Measurements from ENCODE around the gene ZNF423. TPM values are rescaled to one million over a fixed set of nuclear protein-coding genes. Genes with fewer than 3 reads are reported as not detected.

Gene ZNF423
- total and polyA plus RNA-seq, 2 donors, result 0.52 to 1.6 TPM

GRCh38 chr16:49727611-49728010 lies 128.3 kb downstream of the ZNF423 start:
- WGBS, result 96% methylated on average over 11 of the region's 11 CpGs

GRCh38 chr16:49726155-49726554 lies 129.8 kb downstream of the ZNF423 start:
- 98% methylated on average over 6 of the region's 6 CpGs for WGBS
- no peaks in the 10 kb centered on the region for H3K27me3 ChIP-seq (ENCODE audit: control insufficient read depth in 2 of 2, insufficient read depth in 1 of 2, low read length in 1 of 2)
- peaks cover 0 to 8% of the 10 kb centered on the region in 2 donors for H3K9me3 ChIP-seq (ENCODE audit: control insufficient read depth in 2 of 2, insufficient read depth in 1 of 2, low read length in 1 of 2)
- no peak overlapping the region for H3K27ac ChIP-seq (ENCODE audit: low read depth in 1 of 2, low read length in 1 of 2)
- no peaks in the 10 kb centered on the region for H3K36me3 ChIP-seq (ENCODE audit: control insufficient read depth in 2 of 2, insufficient read depth in 2 of 2, low read length in 1 of 2)
- no peak overlapping the region for H3K4me3 ChIP-seq (ENCODE audit: low read length in 2 of 2)
- H3K4me1 ChIP-seq (ENCODE audit: control insufficient read depth in 2 of 2, insufficient read depth in 2 of 2, low read length in 2 of 2), result no peaks in the 10 kb centered on the region
- no peak for DNase-seq (ENCODE audit: low read depth in 6 of 9, low spot score in 9 of 9)

More at GRCh38 chr16:49727611-49728010, 128.3 kb downstream of the ZNF423 start:
- no peaks in the 10 kb centered on the region for H3K4me1 ChIP-seq (ENCODE audit: control insufficient read depth in 2 of 2, insufficient read depth in 2 of 2, low read length in 2 of 2)
- H3K27ac ChIP-seq (ENCODE audit: low read depth in 1 of 2, low read length in 1 of 2), result no peak overlapping the region
- no peak overlapping the region for H3K4me3 ChIP-seq (ENCODE audit: low read length in 2 of 2)
- H3K9me3 ChIP-seq (ENCODE audit: control insufficient read depth in 2 of 2, insufficient read depth in 1 of 2, low read length in 1 of 2), result peaks cover 0 to 8% of the 10 kb centered on the region in 2 donors
- no peaks in the 10 kb centered on the region for H3K36me3 ChIP-seq (ENCODE audit: control insufficient read depth in 2 of 2, insufficient read depth in 2 of 2, low read length in 1 of 2)
- DNase-seq (ENCODE audit: low read depth in 6 of 9, low spot score in 9 of 9), result no peak
- H3K27me3 ChIP-seq (ENCODE audit: control insufficient read depth in 2 of 2, insufficient read depth in 1 of 2, low read length in 1 of 2), result no peaks in the 10 kb centered on the region

- Histone ChIP-seq H3K27ac (ENCODE audit: low read depth in 1 of 2, low read length in 1 of 2) (no peak overlapping the region), H3K9me3 (ENCODE audit: control insufficient read depth in 2 of 2, insufficient read depth in 1 of 2, low read length in 1 of 2) (peaks cover 0 to 8% of the 10 kb centered on the region in 2 donors), H3K36me3 (ENCODE audit: control insufficient read depth in 2 of 2, insufficient read depth in 2 of 2, low read length in 1 of 2) (no peaks in the 10 kb centered on the region), H3K4me1 (ENCODE audit: control insufficient read depth in 2 of 2, insufficient read depth in 2 of 2, low read length in 2 of 2) (no peaks in the 10 kb centered on the region), H3K27me3 (ENCODE audit: control insufficient read depth in 2 of 2, insufficient read depth in 1 of 2, low read length in 1 of 2) (no peaks in the 10 kb centered on the region), H3K4me3 (ENCODE audit: low read length in 2 of 2) (no peak overlapping the region)
- no peak for DNase-seq (ENCODE audit: low read depth in 6 of 9, low spot score in 9 of 9)
- WGBS, result 97% methylated on average over 8 of the region's 8 CpGs
These were observed 130.3 kb downstream of the ZNF423 start for GRCh38 chr16:49725651-49726050.

- no peaks in the 10 kb centered on the region for H3K4me1 ChIP-seq (ENCODE audit: control insufficient read depth in 2 of 2, insufficient read depth in 2 of 2, low read length in 2 of 2)
- DNase-seq (ENCODE audit: low read depth in 6 of 9, low spot score in 9 of 9), result no peak
- H3K36me3 ChIP-seq (ENCODE audit: control insufficient read depth in 2 of 2, insufficient read depth in 2 of 2, low read length in 1 of 2), result no peaks in the 10 kb centered on the region
- no peaks in the 10 kb centered on the region for H3K27me3 ChIP-seq (ENCODE audit: control insufficient read depth in 2 of 2, insufficient read depth in 1 of 2, low read length in 1 of 2)
- peaks cover 0 to 2% of the 10 kb centered on the region in 2 donors for H3K9me3 ChIP-seq (ENCODE audit: control insufficient read depth in 2 of 2, insufficient read depth in 1 of 2, low read length in 1 of 2)
- WGBS, result 94% methylated on average over 5 of the region's 5 CpGs
- H3K4me3 ChIP-seq (ENCODE audit: low read length in 2 of 2), result no peak overlapping the region
- H3K27ac ChIP-seq (ENCODE audit: low read depth in 1 of 2, low read length in 1 of 2), result no peak overlapping the region
These were observed 131.1 kb downstream of the ZNF423 start for GRCh38 chr16:49724774-49725173.

GRCh38 chr16:49723310-49723709 lies 132.6 kb downstream of the ZNF423 start:
- Histone ChIP-seq H3K27ac (ENCODE audit: low read depth in 1 of 2, low read length in 1 of 2) (no peak overlapping the region), H3K36me3 (ENCODE audit: control insufficient read depth in 2 of 2, insufficient read depth in 2 of 2, low read length in 1 of 2) (no peaks in the 10 kb centered on the region), H3K9me3 (ENCODE audit: control insufficient read depth in 2 of 2, insufficient read depth in 1 of 2, low read length in 1 of 2) (no peaks in the 10 kb centered on the region), H3K4me1 (ENCODE audit: control insufficient read depth in 2 of 2, insufficient read depth in 2 of 2, low read length in 2 of 2) (no peaks in the 10 kb centered on the region), H3K27me3 (ENCODE audit: control insufficient read depth in 2 of 2, insufficient read depth in 1 of 2, low read length in 1 of 2) (no peaks in the 10 kb centered on the region), H3K4me3 (ENCODE audit: low read length in 2 of 2) (no peak overlapping the region)
- no peak for DNase-seq (ENCODE audit: low read depth in 6 of 9, low spot score in 9 of 9)
- 97% methylated on average over 1 of the region's 1 CpG for WGBS

GRCh38 chr16:49720225-49720624 lies 135.7 kb downstream of the ZNF423 start:
- Histone ChIP-seq H3K9me3 (ENCODE audit: control insufficient read depth in 2 of 2, insufficient read depth in 1 of 2, low read length in 1 of 2) (no peaks in the 10 kb centered on the region), H3K4me1 (ENCODE audit: control insufficient read depth in 2 of 2, insufficient read depth in 2 of 2, low read length in 2 of 2) (no peaks in the 10 kb centered on the region), H3K27me3 (ENCODE audit: control insufficient read depth in 2 of 2, insufficient read depth in 1 of 2, low read length in 1 of 2) (no peaks in the 10 kb centered on the region), H3K27ac (ENCODE audit: low read depth in 1 of 2, low read length in 1 of 2) (no peak overlapping the region), H3K4me3 (ENCODE audit: low read length in 2 of 2) (no peak overlapping the region), H3K36me3 (ENCODE audit: control insufficient read depth in 2 of 2, insufficient read depth in 2 of 2, low read length in 1 of 2) (no peaks in the 10 kb centered on the region)
- no peak for DNase-seq (ENCODE audit: low read depth in 6 of 9, low spot score in 9 of 9)
- 92% methylated on average over 3 of the region's 3 CpGs for WGBS

GRCh38 chr16:49717689-49718088 lies 138.2 kb downstream of the ZNF423 start:
- Histone ChIP-seq H3K4me1 (ENCODE audit: control insufficient read depth in 2 of 2, insufficient read depth in 2 of 2, low read length in 2 of 2) (no peaks in the 10 kb centered on the region), H3K36me3 (ENCODE audit: control insufficient read depth in 2 of 2, insufficient read depth in 2 of 2, low read length in 1 of 2) (no peaks in the 10 kb centered on the region), H3K4me3 (ENCODE audit: low read length in 2 of 2) (no peak overlapping the region), H3K27ac (ENCODE audit: low read depth in 1 of 2, low read length in 1 of 2) (no peak overlapping the region), H3K27me3 (ENCODE audit: control insufficient read depth in 2 of 2, insufficient read depth in 1 of 2, low read length in 1 of 2) (no peaks in the 10 kb centered on the region), H3K9me3 (ENCODE audit: control insufficient read depth in 2 of 2, insufficient read depth in 1 of 2, low read length in 1 of 2) (no peaks in the 10 kb centered on the region)
- 95% methylated on average over 4 of the region's 4 CpGs for WGBS
- no peak for DNase-seq (ENCODE audit: low read depth in 6 of 9, low spot score in 9 of 9)

- H3K4me3 ChIP-seq (ENCODE audit: low read length in 2 of 2), result no peak overlapping the region
- no peaks in the 10 kb centered on the region for H3K36me3 ChIP-seq (ENCODE audit: control insufficient read depth in 2 of 2, insufficient read depth in 2 of 2, low read length in 1 of 2)
- WGBS, result 94% methylated on average over 12 of the region's 12 CpGs
- H3K27me3 ChIP-seq (ENCODE audit: control insufficient read depth in 2 of 2, insufficient read depth in 1 of 2, low read length in 1 of 2), result no peaks in the 10 kb centered on the region
- no peak for DNase-seq (ENCODE audit: low read depth in 6 of 9, low spot score in 9 of 9)
- H3K27ac ChIP-seq (ENCODE audit: low read depth in 1 of 2, low read length in 1 of 2), result no peak overlapping the region
- no peaks in the 10 kb centered on the region for H3K9me3 ChIP-seq (ENCODE audit: control insufficient read depth in 2 of 2, insufficient read depth in 1 of 2, low read length in 1 of 2)
- no peaks in the 10 kb centered on the region for H3K4me1 ChIP-seq (ENCODE audit: control insufficient read depth in 2 of 2, insufficient read depth in 2 of 2, low read length in 2 of 2)
These were observed 139.5 kb downstream of the ZNF423 start for GRCh38 chr16:49716339-49716934.

- no peaks in the 10 kb centered on the region for H3K9me3 ChIP-seq (ENCODE audit: control insufficient read depth in 2 of 2, insufficient read depth in 1 of 2, low read length in 1 of 2)
- H3K27me3 ChIP-seq (ENCODE audit: control insufficient read depth in 2 of 2, insufficient read depth in 1 of 2, low read length in 1 of 2), result no peaks in the 10 kb centered on the region
- H3K4me1 ChIP-seq (ENCODE audit: control insufficient read depth in 2 of 2, insufficient read depth in 2 of 2, low read length in 2 of 2), result no peaks in the 10 kb centered on the region
- no peaks in the 10 kb centered on the region for H3K36me3 ChIP-seq (ENCODE audit: control insufficient read depth in 2 of 2, insufficient read depth in 2 of 2, low read length in 1 of 2)
- no peak overlapping the region for H3K4me3 ChIP-seq (ENCODE audit: low read length in 2 of 2)
- WGBS, result 97% methylated on average over 10 of the region's 10 CpGs
- H3K27ac ChIP-seq (ENCODE audit: low read depth in 1 of 2, low read length in 1 of 2), result no peak overlapping the region
- DNase-seq (ENCODE audit: low read depth in 6 of 9, low spot score in 9 of 9), result no peak
These were observed 142.1 kb downstream of the ZNF423 start for GRCh38 chr16:49713770-49714169.
